ENCODE data around the gene ADGRL1. TPM values are rescaled to one million over a fixed set of nuclear protein-coding genes. Genes with fewer than 3 reads are reported as not detected.
A peak's percentile ranks its signal among the peaks of the same experiment; 100 is the strongest.

Gene ADGRL1
- total RNA-seq, 1 donor from 2014 or later, result 2.1 TPM

DNA sequence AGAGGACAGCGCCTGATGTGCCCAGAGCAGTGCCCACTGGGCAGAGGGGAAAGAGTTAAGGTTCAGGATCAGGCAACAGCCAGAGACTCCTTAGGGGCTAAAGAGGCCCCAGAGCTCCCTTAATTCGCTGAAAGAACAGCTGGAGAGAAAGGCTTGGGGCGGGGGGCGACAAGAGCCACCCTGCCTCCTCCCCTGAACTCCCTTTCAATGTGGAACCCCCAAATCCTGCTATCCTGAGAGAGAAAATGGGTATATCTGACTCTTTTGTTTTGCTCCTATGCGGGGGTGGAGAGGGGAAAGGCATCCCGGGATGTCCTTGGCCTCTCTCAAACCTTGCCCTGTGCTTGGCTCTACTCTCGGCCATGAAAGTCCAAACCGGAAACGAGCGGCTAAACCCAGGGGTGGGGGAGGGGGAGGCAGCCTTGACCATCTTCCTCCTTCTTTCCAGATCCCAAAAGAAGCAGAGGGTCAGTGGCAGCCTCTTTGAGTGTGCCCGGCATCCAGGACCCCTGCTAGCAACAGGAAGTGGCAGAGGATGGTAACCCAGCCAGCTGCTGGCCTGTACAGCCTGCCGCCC, 93.1 kb downstream of the ADGRL1 start:
- no peak for FAIRE-seq

DNA sequence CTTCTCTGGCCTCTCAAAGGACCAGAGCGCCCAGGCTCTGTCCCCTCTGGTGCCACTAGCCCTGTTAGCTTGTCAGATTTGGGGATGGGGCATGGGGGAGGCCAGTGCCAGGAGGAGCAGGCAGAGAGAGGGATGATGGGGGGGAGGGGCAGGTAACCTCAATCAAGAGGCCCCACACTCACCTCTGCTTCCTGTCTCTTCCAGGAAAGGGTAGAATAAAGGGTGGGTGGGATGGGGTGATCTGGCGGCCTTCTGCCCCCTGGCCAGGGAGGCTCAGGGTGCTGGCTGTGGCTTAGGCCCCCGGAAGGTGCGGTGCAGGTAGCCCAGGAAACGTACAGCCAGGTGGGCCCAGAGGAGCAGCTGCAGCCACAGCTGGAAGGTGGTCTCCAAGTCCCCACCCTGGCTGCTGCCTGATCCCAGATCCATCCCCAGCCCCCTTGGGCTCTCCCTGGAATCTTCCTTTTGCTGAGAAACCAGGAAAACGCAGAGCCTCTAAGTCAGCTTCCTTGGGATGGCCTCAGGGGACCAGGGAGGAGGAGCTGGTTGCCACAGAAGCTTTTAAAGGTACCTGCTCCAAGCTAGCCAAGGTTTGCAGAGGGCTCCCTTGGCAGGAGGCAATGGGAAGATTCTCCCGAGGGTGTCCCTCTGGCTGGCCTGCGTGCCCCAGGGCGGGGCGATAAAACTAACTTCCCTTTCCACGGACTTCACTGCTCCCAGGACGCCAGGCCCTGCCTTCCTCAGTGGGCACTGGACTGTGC, 93.7 kb downstream of the ADGRL1 start:
- no peak for FAIRE-seq
- no peak overlapping the region for H3K4me3 ChIP-seq (ENCODE audit: low read depth, low read length)
- no peaks in the 10 kb centered on the region for H3K36me3 ChIP-seq (ENCODE audit: control insufficient read depth, insufficient read depth, low read length)
- DNase-seq (ENCODE audit: low read depth), result no peak
- H3K27me3 ChIP-seq (ENCODE audit: control insufficient read depth, insufficient read depth, low read length), result no peaks in the 10 kb centered on the region
- TF ChIP-seq, protein P1, sequence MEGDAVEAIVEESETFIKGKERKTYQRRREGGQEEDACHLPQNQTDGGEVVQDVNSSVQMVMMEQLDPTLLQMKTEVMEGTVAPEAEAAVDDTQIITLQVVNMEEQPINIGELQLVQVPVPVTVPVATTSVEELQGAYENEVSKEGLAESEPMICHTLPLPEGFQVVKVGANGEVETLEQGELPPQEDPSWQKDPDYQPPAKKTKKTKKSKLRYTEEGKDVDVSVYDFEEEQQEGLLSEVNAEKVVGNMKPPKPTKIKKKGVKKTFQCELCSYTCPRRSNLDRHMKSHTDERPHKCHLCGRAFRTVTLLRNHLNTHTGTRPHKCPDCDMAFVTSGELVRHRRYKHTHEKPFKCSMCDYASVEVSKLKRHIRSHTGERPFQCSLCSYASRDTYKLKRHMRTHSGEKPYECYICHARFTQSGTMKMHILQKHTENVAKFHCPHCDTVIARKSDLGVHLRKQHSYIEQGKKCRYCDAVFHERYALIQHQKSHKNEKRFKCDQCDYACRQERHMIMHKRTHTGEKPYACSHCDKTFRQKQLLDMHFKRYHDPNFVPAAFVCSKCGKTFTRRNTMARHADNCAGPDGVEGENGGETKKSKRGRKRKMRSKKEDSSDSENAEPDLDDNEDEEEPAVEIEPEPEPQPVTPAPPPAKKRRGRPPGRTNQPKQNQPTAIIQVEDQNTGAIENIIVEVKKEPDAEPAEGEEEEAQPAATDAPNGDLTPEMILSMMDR (IDR thresholded peaks at IDR 0.05; ENCODE audit: insufficient read depth, low read length, severe bottlenecking), result no peak

More for the DNA sequence above, 93.1 kb downstream of the ADGRL1 start:
- no peaks in the 10 kb centered on the region for H3K27me3 ChIP-seq (ENCODE audit: control insufficient read depth, insufficient read depth, low read length)
- no peak overlapping the region for H3K4me3 ChIP-seq (ENCODE audit: low read depth, low read length)
- DNase-seq (ENCODE audit: low read depth), result no peak
- no peaks in the 10 kb centered on the region for H3K36me3 ChIP-seq (ENCODE audit: control insufficient read depth, insufficient read depth, low read length)
- TF ChIP-seq, protein P1 (IDR thresholded peaks at IDR 0.05; ENCODE audit: insufficient read depth, low read length, severe bottlenecking), result no peak

DNA sequence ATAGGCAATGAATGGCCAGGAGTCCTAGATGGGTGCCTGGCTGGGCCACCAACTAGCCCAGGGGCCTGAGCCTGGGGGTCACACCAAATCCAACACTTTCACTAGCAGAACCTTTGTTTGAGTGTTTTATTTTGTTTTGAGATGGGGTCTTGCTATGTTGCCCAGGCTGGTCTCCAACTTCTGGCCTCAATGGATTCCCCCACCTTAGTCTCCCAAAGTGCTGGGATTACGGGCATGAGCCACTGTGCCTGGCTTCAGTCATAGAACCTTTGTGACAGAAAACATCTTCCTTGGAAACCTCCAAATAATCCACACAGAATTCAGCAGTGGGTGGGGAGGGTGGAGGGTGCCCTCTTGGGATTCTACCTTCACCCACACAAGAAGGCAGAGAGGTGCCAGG, 94.5 kb downstream of the ADGRL1 start:
- Histone ChIP-seq H3K27me3 (ENCODE audit: control insufficient read depth, insufficient read depth, low read length) (no peaks in the 10 kb centered on the region), H3K36me3 (ENCODE audit: control insufficient read depth, insufficient read depth, low read length) (peaks cover 2% of the 10 kb centered on the region), H3K4me3 (ENCODE audit: low read depth, low read length) (no peak overlapping the region)
- no peak for FAIRE-seq
- TF ChIP-seq, protein P1 (IDR thresholded peaks at IDR 0.05; ENCODE audit: insufficient read depth, low read length, severe bottlenecking), result no peak
- DNase-seq (ENCODE audit: low read depth), result no peak

DNA sequence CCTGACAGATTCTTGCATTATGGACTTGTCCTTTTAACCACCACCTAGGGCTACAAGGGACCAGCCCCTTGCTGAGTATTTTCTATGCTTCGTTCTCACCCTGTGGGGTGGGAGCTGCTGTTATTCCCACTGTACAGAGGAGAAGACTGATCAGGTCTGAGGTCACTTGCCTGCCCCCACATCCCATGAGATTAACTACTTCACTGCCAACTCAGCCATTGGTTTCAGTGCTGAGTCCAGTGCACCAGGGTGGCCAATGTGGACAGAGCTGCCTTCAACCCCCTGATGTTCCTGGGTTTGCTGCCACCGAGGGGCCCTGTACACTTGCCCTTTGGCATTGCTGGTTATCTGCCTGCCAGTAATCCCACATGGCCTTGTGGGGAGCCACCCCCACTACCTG, 95.3 kb downstream of the ADGRL1 start:
- no peaks in the 10 kb centered on the region for H3K27me3 ChIP-seq (ENCODE audit: control insufficient read depth, insufficient read depth, low read length)
- FAIRE-seq, result no peak
- DNase-seq (ENCODE audit: low read depth), result no peak
- H3K4me3 ChIP-seq (ENCODE audit: low read depth, low read length), result no peak overlapping the region
- TF ChIP-seq, protein P1 (IDR thresholded peaks at IDR 0.05; ENCODE audit: insufficient read depth, low read length, severe bottlenecking), result no peak
- peaks cover 2% of the 10 kb centered on the region for H3K36me3 ChIP-seq (ENCODE audit: control insufficient read depth, insufficient read depth, low read length)

DNA sequence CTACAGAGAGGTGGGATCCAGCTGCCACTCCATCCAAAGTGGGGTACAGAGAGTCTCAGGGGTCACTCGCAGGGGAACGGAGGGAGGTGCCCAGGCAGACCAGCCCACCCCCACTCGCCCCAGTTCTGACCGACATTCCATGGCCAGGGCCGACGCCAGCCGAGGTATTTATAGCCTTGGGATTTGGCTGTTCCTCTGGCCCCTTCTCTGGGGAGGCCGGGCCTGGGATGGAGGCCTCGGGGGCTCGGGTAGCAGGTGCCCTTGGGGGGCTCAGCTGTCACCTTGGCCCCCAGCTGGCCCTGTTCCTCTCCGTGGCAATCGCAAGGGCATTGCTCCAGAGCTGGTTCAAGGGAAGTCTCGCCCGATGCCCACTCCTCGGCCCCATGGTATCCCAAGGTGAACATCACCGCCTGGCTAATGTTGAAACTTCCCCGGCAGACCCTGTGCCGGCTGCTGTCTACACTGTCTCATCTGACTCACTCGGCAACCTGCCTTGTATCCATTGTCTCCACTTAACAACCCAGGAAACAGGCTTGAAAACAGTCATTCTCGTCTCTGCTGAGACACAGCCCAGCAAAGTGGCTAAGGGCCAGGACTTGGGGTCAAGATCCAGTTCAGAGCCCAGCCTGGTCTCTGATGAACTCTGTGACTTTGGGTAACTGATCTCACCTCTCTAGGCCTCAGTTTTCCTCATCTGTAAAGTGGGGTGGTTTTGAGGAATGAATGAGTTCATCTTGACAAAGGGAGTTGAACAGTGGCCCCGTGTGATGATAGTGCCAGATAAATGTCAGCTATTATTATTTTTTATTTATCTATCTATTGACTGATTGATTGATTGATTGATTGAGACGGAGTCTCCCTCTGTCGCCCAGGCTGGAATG, 98.1 kb downstream of the ADGRL1 start:
- Histone ChIP-seq H3K4me3 (ENCODE audit: low read depth, low read length) (no peak overlapping the region), H3K36me3 (ENCODE audit: control insufficient read depth, insufficient read depth, low read length) (peaks cover 7% of the 10 kb centered on the region), H3K27me3 (ENCODE audit: control insufficient read depth, insufficient read depth, low read length) (no peaks in the 10 kb centered on the region)
- DNase-seq (ENCODE audit: low read depth) (peak; percentile 18), FAIRE-seq (no peak)
- TF ChIP-seq, protein P1 (IDR thresholded peaks at IDR 0.05; ENCODE audit: insufficient read depth, low read length, severe bottlenecking), result no peak

Measured in bronchial epithelial cell (primary cell).